ENCODE data around the gene ZNF500. TPM values are rescaled to one million over a fixed set of nuclear protein-coding genes. Genes with fewer than 3 reads are reported as not detected.

Gene ZNF500
- total RNA-seq, 4 donors from 2014 or later = 11.0 to 31.2 (median 20.2) TPM

- no peak for TF ChIP-seq POLR2A (IDR thresholded peaks at IDR 0.05)
- TF ChIP-seq, protein P1, sequence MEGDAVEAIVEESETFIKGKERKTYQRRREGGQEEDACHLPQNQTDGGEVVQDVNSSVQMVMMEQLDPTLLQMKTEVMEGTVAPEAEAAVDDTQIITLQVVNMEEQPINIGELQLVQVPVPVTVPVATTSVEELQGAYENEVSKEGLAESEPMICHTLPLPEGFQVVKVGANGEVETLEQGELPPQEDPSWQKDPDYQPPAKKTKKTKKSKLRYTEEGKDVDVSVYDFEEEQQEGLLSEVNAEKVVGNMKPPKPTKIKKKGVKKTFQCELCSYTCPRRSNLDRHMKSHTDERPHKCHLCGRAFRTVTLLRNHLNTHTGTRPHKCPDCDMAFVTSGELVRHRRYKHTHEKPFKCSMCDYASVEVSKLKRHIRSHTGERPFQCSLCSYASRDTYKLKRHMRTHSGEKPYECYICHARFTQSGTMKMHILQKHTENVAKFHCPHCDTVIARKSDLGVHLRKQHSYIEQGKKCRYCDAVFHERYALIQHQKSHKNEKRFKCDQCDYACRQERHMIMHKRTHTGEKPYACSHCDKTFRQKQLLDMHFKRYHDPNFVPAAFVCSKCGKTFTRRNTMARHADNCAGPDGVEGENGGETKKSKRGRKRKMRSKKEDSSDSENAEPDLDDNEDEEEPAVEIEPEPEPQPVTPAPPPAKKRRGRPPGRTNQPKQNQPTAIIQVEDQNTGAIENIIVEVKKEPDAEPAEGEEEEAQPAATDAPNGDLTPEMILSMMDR (IDR thresholded peaks at IDR 0.05) = no peak
- peaks cover 0 to 7% of the 10 kb centered on the region in 2 donors for H3K4me1 ChIP-seq
- DNase-seq = no peak
- no peaks in the 10 kb centered on the region for H3K27me3 ChIP-seq
- no peak overlapping the region for H3K4me3 ChIP-seq
- intact Hi-C loops (cut with DNase I; ENCODE audit: low total_unique reads) = no loop called here
- H3K36me3 ChIP-seq = no peaks in the 10 kb centered on the region
- no peaks in the 10 kb centered on the region for H3K9me3 ChIP-seq
- H3K27ac ChIP-seq = no peak overlapping the region
Observed at GRCh38 chr16:4772351-4772750, 5.4 kb upstream of the ZNF500 start.

GRCh38 chr16:4771646-4772045 lies 4.7 kb upstream of the ZNF500 start:
- Histone ChIP-seq H3K4me3 (no peak overlapping the region), H3K27me3 (no peaks in the 10 kb centered on the region), H3K36me3 (no peaks in the 10 kb centered on the region), H3K27ac (no peak overlapping the region), H3K9me3 (no peaks in the 10 kb centered on the region), H3K4me1 (peaks cover 0 to 8% of the 10 kb centered on the region in 2 donors)
- DNase-seq = no peak
- TF ChIP-seq, protein P1 (IDR thresholded peaks at IDR 0.05) = no peak
- TF ChIP-seq POLR2A (IDR thresholded peaks at IDR 0.05) = no peak
- intact Hi-C loops (cut with DNase I; ENCODE audit: low total_unique reads) = no loop called here

- Histone ChIP-seq H3K27ac (peak overlapping the region in 1 of 2 donors; percentile 91), H3K27me3 (no peaks in the 10 kb centered on the region), H3K36me3 (no peaks in the 10 kb centered on the region), H3K9me3 (no peaks in the 10 kb centered on the region), H3K4me1 (peaks cover 0 to 15% of the 10 kb centered on the region in 2 donors), H3K4me3 (peak overlapping the region; percentile 54 to 67)
- intact Hi-C loops (cut with DNase I; ENCODE audit: low total_unique reads) = loop anchor here (5.0 kb wide), 1 partner anchor 33 kb away; the partner anchor contains the start of gene ROGDI
- no peak for DNase-seq
- TF ChIP-seq POLR2A (IDR thresholded peaks at IDR 0.05) = no peak
- TF ChIP-seq, protein P1 (IDR thresholded peaks at IDR 0.05) = no peak
Observed at GRCh38 chr16:4769306-4769638, 2.3 kb upstream of the ZNF500 start.

DNA sequence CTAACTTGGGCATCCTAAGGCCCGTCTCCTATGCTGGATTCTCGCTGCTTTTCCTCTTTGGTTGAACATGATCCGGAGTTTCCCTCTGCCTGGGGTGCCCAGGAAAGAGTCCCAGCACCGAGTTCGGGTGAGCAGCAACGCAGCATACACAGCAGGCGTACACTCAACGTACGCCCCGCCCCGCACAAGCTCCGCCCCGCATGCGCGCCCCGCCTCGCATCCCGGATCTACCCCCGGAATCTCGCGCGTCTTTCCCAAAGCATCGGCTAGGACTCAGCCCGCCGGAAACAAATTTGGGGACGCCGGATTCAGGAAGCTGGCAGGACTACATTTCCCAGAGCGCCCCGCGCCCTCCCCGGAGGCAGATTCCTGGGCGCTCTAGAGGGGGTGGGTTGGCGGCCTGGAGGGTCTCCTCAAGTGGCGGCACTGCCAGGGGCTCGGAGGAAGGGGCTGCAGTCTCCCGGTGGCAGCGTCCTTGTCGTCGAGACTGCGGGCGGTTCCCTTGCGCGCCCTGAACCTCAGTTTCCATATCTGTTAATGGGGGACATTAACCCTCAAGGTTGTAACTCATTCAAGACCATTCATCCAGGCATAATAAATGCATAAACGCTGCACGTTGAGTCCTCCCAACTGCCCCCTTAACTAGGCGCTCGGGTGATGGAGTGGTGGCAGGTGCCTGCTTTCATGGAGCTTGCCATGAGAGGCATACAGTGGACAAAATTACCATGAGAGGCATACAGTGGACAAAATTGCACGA lies 1.8 kb upstream of the ZNF500 start:
- TF ChIP-seq, protein P1 (IDR thresholded peaks at IDR 0.05) = peak in 1 of 4 experiments; percentile 8
- peak; percentile 82 to 85 for TF ChIP-seq POLR2A (IDR thresholded peaks at IDR 0.05)
- H3K27me3 ChIP-seq = no peaks in the 10 kb centered on the region
- H3K9me3 ChIP-seq = no peaks in the 10 kb centered on the region
- peak overlapping the region; percentile 54 to 67 for H3K4me3 ChIP-seq
- peaks cover 0 to 15% of the 10 kb centered on the region in 2 donors for H3K4me1 ChIP-seq
- intact Hi-C loops (cut with DNase I; ENCODE audit: low total_unique reads) = loop anchor here (5.0 kb wide), 1 partner anchor 34 kb away; the partner anchor contains the start of gene ROGDI
- peak; percentile 96 to 97 for DNase-seq
- no peaks in the 10 kb centered on the region for H3K36me3 ChIP-seq
- H3K27ac ChIP-seq = peak overlapping the region; percentile 91 to 92

- DNase-seq = peak; percentile 36 to 39
- Histone ChIP-seq H3K36me3 (no peaks in the 10 kb centered on the region), H3K4me3 (peak overlapping the region; percentile 54 to 67), H3K27me3 (no peaks in the 10 kb centered on the region), H3K4me1 (peaks cover 0 to 15% of the 10 kb centered on the region in 2 donors), H3K9me3 (no peaks in the 10 kb centered on the region), H3K27ac (peak overlapping the region; percentile 91 to 92)
- TF ChIP-seq, protein P1 (IDR thresholded peaks at IDR 0.05) = no peak
- intact Hi-C loops (cut with DNase I; ENCODE audit: low total_unique reads) = loop anchor here (5.0 kb wide), 1 partner anchor 34 kb away; the partner anchor contains the start of gene ROGDI
Observed at GRCh38 chr16:4767872-4768548, 1.0 kb upstream of the ZNF500 start.

Data from uterus (tissue), 4 donors.